ENCODE results near the gene P2RY4. TPM values are rescaled to one million over a fixed set of nuclear protein-coding genes. Genes with fewer than 3 reads are reported as not detected.
"Not testable (repeated sequence)": the region's sequence is repeated elsewhere in the genome, so short reads cannot be mapped to it uniquely, and the experiment has no call there.

The P2RY4 gene
- total RNA-seq, 4 donors from 2014 or later: 2.2 to 7.0 (median 4.3) TPM

DNA sequence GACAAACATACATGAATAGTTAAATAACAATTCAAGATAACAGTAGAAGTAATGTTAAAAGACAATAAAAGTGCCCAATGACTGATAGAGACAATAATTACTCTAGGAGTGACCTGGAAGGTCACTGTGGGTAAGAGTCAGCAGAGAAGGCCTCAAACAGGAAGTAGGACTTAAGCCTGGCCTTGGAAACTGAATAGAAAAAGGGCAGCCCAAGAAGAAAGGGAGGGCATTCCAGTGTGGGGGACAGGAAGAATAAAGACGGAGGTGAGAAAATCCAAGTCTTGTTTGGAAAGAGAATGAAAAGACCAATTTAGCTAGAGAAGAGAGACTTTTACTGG lies 6.0 kb downstream of the P2RY4 start:
- H3K9me3 ChIP-seq: no peaks in the 10 kb centered on the region
- no peaks in the 10 kb centered on the region for H3K36me3 ChIP-seq
- no peak for DNase-seq (ENCODE audit: low spot score in 2 of 2)
- H3K27ac ChIP-seq: no peak overlapping the region
- no peaks in the 10 kb centered on the region for H3K4me1 ChIP-seq
- no peaks in the 10 kb centered on the region for H3K27me3 ChIP-seq
- 71% methylated on average over 1 of the region's 1 CpG for WGBS
- TF ChIP-seq EP300 (IDR thresholded peaks at IDR 0.05) (no peak), POLR2A (IDR thresholded peaks at IDR 0.05) (no peak), POLR2AphosphoS5 (IDR thresholded peaks at IDR 0.05) (no peak)
- TF ChIP-seq, protein P1, sequence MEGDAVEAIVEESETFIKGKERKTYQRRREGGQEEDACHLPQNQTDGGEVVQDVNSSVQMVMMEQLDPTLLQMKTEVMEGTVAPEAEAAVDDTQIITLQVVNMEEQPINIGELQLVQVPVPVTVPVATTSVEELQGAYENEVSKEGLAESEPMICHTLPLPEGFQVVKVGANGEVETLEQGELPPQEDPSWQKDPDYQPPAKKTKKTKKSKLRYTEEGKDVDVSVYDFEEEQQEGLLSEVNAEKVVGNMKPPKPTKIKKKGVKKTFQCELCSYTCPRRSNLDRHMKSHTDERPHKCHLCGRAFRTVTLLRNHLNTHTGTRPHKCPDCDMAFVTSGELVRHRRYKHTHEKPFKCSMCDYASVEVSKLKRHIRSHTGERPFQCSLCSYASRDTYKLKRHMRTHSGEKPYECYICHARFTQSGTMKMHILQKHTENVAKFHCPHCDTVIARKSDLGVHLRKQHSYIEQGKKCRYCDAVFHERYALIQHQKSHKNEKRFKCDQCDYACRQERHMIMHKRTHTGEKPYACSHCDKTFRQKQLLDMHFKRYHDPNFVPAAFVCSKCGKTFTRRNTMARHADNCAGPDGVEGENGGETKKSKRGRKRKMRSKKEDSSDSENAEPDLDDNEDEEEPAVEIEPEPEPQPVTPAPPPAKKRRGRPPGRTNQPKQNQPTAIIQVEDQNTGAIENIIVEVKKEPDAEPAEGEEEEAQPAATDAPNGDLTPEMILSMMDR (IDR thresholded peaks at IDR 0.05): no peak
- H3K4me3 ChIP-seq: no peak overlapping the region

DNA sequence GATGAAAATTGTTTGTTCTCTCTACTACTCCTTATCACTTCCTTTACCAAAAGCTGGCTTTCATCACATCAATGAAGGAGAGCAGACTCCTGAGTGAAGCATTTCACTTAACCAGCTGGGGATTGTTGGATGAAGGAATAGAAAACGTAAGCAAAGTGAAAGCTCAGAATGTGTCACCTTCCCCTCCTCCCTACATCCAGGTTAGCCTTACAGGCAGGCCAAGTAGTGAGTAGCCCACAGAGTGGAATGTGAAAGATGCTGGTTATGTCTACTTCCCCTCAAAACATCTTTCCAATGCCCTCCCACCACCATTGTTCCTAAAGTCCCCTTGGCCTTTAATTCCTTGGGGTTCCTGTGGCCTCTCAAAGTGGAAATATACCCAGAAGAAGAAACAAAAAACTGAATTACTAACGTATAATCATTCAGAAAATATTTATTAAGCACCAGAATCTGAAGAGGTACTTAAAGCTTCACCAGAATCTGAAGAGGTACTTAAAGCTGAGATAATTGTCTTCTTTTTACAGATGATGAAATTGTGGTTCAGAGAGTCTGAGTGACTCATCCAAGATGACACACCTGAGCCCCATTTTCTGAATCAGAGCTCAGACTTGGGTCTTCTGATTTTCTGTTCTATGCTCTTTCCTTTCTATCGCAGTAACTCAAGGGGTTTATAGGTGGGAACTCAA lies 6.5 kb downstream of the P2RY4 start:
- 73% methylated on average over 3 of the region's 3 CpGs for WGBS

DNA sequence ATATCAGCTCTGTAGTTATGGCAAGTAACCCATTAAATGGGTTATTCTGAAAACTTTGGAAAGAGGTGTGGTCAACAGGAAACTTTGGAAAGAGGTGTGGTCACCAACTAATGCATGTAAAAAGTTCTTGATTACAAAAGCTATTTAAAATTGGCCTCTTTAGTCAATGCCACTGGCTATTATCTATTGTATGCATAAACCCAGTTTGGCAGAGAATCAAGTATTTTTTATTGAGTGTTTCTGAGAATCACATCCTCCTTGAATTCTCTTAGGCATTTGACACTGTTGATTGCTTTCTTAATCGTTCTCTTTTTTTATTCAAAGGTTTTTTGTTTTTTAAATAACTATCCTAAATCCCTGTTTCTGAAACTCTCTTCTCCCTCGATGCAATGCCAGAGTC lies 7.5 kb downstream of the P2RY4 start:
- TF ChIP-seq, protein P1 (IDR thresholded peaks at IDR 0.05): no peak
- TF ChIP-seq POLR2AphosphoS5 (IDR thresholded peaks at IDR 0.05): no peak
- TF ChIP-seq EP300 (IDR thresholded peaks at IDR 0.05): no peak
- no peak for TF ChIP-seq POLR2A (IDR thresholded peaks at IDR 0.05)
- H3K4me1 ChIP-seq: no peaks in the 10 kb centered on the region
- no peak overlapping the region for H3K27ac ChIP-seq
- DNase-seq (ENCODE audit: low spot score in 2 of 2): no peak
- H3K36me3 ChIP-seq: no peaks in the 10 kb centered on the region
- H3K4me3 ChIP-seq: no peak overlapping the region
- no peaks in the 10 kb centered on the region for H3K27me3 ChIP-seq
- WGBS: 58% methylated on average over 2 of the region's 2 CpGs
- H3K9me3 ChIP-seq: no peaks in the 10 kb centered on the region

More for the DNA sequence above, 6.5 kb downstream of the P2RY4 start:
- Histone ChIP-seq H3K27ac (no peak overlapping the region), H3K9me3 (no peaks in the 10 kb centered on the region), H3K4me1 (no peaks in the 10 kb centered on the region), H3K27me3 (no peaks in the 10 kb centered on the region), H3K4me3 (no peak overlapping the region), H3K36me3 (no peaks in the 10 kb centered on the region)
- no peak for DNase-seq (ENCODE audit: low spot score in 2 of 2)
- no peak for TF ChIP-seq POLR2AphosphoS5 (IDR thresholded peaks at IDR 0.05)
- no peak for TF ChIP-seq EP300 (IDR thresholded peaks at IDR 0.05)
- TF ChIP-seq, protein P1 (IDR thresholded peaks at IDR 0.05): no peak
- TF ChIP-seq POLR2A (IDR thresholded peaks at IDR 0.05): no peak

DNA sequence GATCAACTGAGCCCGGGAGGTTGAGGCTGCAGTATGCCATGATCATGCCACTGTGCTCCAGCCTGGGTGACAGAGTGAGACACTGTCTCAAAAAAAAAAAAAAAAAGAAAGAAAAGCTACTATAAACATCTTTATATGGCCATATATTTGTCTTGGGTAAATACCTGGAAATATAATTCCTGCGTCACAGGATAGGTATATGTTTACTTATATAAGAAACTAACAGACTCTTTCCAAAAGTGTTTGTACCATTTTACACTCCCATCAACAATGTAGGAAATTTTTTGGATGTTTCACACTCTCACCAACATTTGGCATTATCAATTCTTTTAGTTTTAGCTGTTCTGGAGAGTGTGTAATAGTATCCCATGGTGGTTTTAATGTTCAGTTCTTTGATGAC lies 12.8 kb downstream of the P2RY4 start:
- DNase-seq (ENCODE audit: low spot score in 2 of 2): no peak
- H3K27ac ChIP-seq: no peak overlapping the region
- WGBS: 91% methylated on average over 2 of the region's 2 CpGs
- no peak overlapping the region for H3K4me3 ChIP-seq
- no peak for TF ChIP-seq POLR2A (IDR thresholded peaks at IDR 0.05)
- TF ChIP-seq POLR2AphosphoS5 (IDR thresholded peaks at IDR 0.05): no peak
- H3K4me1 ChIP-seq: no peaks in the 10 kb centered on the region
- no peaks in the 10 kb centered on the region for H3K9me3 ChIP-seq
- H3K36me3 ChIP-seq: no peaks in the 10 kb centered on the region
- H3K27me3 ChIP-seq: no peaks in the 10 kb centered on the region

DNA sequence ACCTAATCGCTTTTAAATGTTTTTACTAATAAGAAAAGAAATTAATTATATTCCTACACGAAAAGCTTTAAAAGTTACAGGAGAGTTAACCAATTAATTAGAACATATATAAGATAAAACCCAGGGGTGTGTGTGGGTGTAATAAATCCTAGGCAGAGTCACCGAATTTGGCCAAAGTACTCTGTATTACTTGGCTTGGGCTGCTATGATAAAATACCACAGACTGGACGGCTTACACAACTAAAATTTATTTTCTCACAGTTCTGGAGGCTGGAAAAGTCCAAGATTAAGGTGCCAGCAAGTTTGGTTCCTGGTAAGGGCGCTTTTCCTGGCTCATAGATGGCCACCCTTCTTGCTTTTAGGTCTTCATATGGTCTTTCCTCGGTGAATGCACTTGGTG lies 15.1 kb downstream of the P2RY4 start:
- Histone ChIP-seq H3K4me1 (no peaks in the 10 kb centered on the region), H3K36me3 (no peaks in the 10 kb centered on the region), H3K27me3 (no peaks in the 10 kb centered on the region), H3K4me3 (no peak overlapping the region), H3K9me3 (no peaks in the 10 kb centered on the region), H3K27ac (no peak overlapping the region)
- no peak for DNase-seq (ENCODE audit: low spot score in 2 of 2)
- 64% methylated on average over 6 of the region's 6 CpGs for WGBS
- TF ChIP-seq EP300 (IDR thresholded peaks at IDR 0.05) (no peak), POLR2A (IDR thresholded peaks at IDR 0.05) (no peak), POLR2AphosphoS5 (IDR thresholded peaks at IDR 0.05) (no peak)
- TF ChIP-seq, protein P1 (IDR thresholded peaks at IDR 0.05): no peak

DNA sequence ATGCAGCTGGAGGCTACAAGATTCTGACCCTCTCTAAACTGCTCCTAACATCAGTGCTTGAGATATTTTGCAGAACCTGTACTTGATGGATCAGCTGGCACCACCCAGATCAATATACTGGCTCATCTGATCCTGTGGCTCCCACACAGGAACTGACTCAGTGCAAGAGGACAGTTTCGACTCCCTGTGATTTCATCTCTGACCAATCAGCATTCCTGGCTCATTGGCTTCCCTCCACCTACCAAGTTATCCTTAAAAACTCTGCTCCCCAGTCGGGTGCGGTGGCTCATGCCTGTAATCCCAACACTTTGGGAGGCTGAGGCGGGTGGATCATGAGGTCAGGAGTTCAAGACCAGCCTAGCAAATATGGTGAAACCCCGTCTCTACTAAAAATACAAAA lies 16.4 kb downstream of the P2RY4 start:
- 80% methylated on average over 5 of the region's 5 CpGs for WGBS
- H3K4me3 ChIP-seq; H3K4me1 ChIP-seq; H3K9me3 ChIP-seq; H3K27me3 ChIP-seq; H3K36me3 ChIP-seq; H3K27ac ChIP-seq; DNase-seq (ENCODE audit: low spot score in 2 of 2): not testable (repeated sequence)
